ENCODE measurements around the gene RPRML.

Gene RPRML

GRCh38 chr17:46942441-46943217 is 36.4 kb downstream of the RPRML start:
- Histone ChIP-seq H3K27me3 (peaks cover 14% of the 10 kb centered on the region), H3K4me1 (ENCODE audit: control insufficient read depth in 1 of 2, insufficient read depth in 1 of 2, low read depth in 1 of 2, low read length in 1 of 2) (no peaks in the 10 kb centered on the region), H3K36me3 (peaks cover 35% of the 10 kb centered on the region), H3K9me3 (no peaks in the 10 kb centered on the region), H3K27ac (no peak overlapping the region), H3K4me3 (ENCODE audit: low read depth in 1 of 2, low read length in 1 of 2) (no peak overlapping the region)
- TF ChIP-seq CTCF (IDR thresholded peaks at IDR 0.05): no peak

- H3K27me3 ChIP-seq: peaks cover 14% of the 10 kb centered on the region
- H3K36me3 ChIP-seq: peaks cover 53% of the 10 kb centered on the region
- TF ChIP-seq CTCF (IDR thresholded peaks at IDR 0.05): no peak
Observed at GRCh38 chr17:46940692-46941404, 38.2 kb downstream of the RPRML start.

GRCh38 chr17:46935658-46936266 is 43.3 kb downstream of the RPRML start:
- TF ChIP-seq CTCF (IDR thresholded peaks at IDR 0.05): no peak
- no peaks in the 10 kb centered on the region for H3K27me3 ChIP-seq
- no peaks in the 10 kb centered on the region for H3K4me1 ChIP-seq (ENCODE audit: control insufficient read depth in 1 of 2, insufficient read depth in 1 of 2, low read depth in 1 of 2, low read length in 1 of 2)
- no peak overlapping the region for H3K4me3 ChIP-seq (ENCODE audit: low read depth in 1 of 2, low read length in 1 of 2)
- H3K36me3 ChIP-seq: peaks cover 100% of the 10 kb centered on the region
- no peaks in the 10 kb centered on the region for H3K9me3 ChIP-seq
- no peak overlapping the region for H3K27ac ChIP-seq

More at GRCh38 chr17:46940692-46941404, 38.2 kb downstream of the RPRML start:
- Histone ChIP-seq H3K4me1 (ENCODE audit: control insufficient read depth in 1 of 2, insufficient read depth in 1 of 2, low read depth in 1 of 2, low read length in 1 of 2) (no peaks in the 10 kb centered on the region), H3K27ac (no peak overlapping the region), H3K4me3 (ENCODE audit: low read depth in 1 of 2, low read length in 1 of 2) (no peak overlapping the region), H3K9me3 (no peaks in the 10 kb centered on the region)

- H3K9me3 ChIP-seq: no peaks in the 10 kb centered on the region
- H3K27ac ChIP-seq: no peak overlapping the region
- H3K36me3 ChIP-seq: peaks cover 67% of the 10 kb centered on the region
- H3K4me1 ChIP-seq (ENCODE audit: control insufficient read depth in 1 of 2, insufficient read depth in 1 of 2, low read depth in 1 of 2, low read length in 1 of 2): no peaks in the 10 kb centered on the region
- no peaks in the 10 kb centered on the region for H3K27me3 ChIP-seq
- no peak overlapping the region for H3K4me3 ChIP-seq (ENCODE audit: low read depth in 1 of 2, low read length in 1 of 2)
- TF ChIP-seq CTCF (IDR thresholded peaks at IDR 0.05): no peak
Observed at GRCh38 chr17:46931596-46931995, 47.5 kb downstream of the RPRML start.

GRCh38 chr17:46930051-46930450 is 49.0 kb downstream of the RPRML start:
- H3K4me1 ChIP-seq (ENCODE audit: control insufficient read depth in 1 of 2, insufficient read depth in 1 of 2, low read depth in 1 of 2, low read length in 1 of 2): no peaks in the 10 kb centered on the region
- H3K27me3 ChIP-seq: no peaks in the 10 kb centered on the region
- H3K36me3 ChIP-seq: peaks cover 52% of the 10 kb centered on the region
- no peak overlapping the region for H3K4me3 ChIP-seq (ENCODE audit: low read depth in 1 of 2, low read length in 1 of 2)
- H3K9me3 ChIP-seq: no peaks in the 10 kb centered on the region
- no peak for TF ChIP-seq CTCF (IDR thresholded peaks at IDR 0.05)
- H3K27ac ChIP-seq: no peak overlapping the region

All from neutrophil (primary cell).